ENCODE data around the gene IRF6.

IRF6 gene

DNA sequence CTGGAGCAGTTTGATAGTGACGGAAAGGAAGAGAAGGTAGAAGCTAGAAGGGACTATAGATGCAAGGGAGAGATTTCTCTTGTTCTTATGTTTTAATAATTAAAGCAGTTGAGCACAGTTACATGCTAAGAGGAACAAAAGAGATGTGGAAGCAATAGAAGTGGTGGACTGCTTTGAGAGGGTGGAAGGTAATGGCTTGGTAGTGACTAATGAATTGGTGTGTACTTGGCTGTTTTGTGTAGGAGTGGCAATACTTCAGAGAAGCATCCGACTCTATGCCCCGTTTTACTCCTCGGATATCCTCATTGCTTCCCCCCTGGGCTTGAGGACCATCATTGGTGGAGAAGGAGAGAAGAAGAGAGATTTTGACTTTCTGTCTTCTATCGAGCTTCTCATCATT is 34.7 kb upstream of the IRF6 start:
- DNase-seq (ENCODE audit: insufficient read length, low spot score), result no peak
- no peak for FAIRE-seq
- no peak for TF ChIP-seq POLR2AphosphoS5 (IDR thresholded peaks at IDR 0.05; ENCODE audit: low read depth, low read length)
- TF ChIP-seq POLR2A (IDR thresholded peaks at IDR 0.05; ENCODE audit: low read depth, low read length), result no peak
- no peak for TF ChIP-seq TAF1 (IDR thresholded peaks at IDR 0.05; ENCODE audit: low read depth, low read length)
- no peak for TF ChIP-seq PAX5 (IDR thresholded peaks at IDR 0.05; ENCODE audit: insufficient read depth, low read length, severe bottlenecking)

DNA sequence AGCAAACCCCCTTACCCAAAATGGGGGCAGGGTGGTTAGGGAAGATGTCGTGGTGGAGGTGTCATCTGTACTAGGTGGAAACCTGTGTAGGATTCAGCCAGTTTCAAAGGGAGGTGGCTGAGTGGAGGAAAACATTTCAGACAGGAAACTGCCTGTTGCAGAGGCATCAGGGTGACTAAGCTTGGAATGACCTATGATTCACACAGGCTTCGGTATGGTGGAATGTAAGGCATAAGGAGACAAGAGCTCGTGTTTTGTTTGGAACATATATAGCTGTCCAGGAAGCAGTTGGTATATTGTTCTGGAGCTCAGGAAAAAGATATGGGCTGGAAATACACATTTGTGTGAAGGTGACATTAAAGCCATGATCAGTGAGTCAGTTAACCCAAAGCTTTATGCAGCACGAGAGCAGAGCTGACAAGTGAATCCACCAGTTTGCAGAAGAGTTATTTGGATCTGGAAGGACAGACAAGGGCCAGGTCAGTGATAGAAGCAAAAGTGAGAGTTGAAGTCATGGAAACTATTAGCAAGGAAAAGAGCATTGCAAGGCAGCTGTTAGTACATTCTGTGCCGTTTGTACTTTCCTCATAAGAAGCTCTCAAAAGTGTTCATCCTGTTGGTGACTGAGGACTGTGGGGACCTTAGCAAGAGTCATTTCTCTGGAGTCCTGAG is 34.1 kb upstream of the IRF6 start:
- DNase-seq (ENCODE audit: insufficient read length, low spot score) (no peak), FAIRE-seq (no peak)
- TF ChIP-seq TAF1 (IDR thresholded peaks at IDR 0.05; ENCODE audit: low read depth, low read length), result no peak
- TF ChIP-seq POLR2A (IDR thresholded peaks at IDR 0.05; ENCODE audit: low read depth, low read length), result no peak

GRCh38 chr1:209838537-209838936 is 32.6 kb upstream of the IRF6 start:
- TF ChIP-seq PAX5 (IDR thresholded peaks at IDR 0.05; ENCODE audit: insufficient read depth, low read length, severe bottlenecking), result no peak
- TF ChIP-seq SPI1 (IDR thresholded peaks at IDR 0.05; ENCODE audit: low read depth, low read length), result no peak
- TF ChIP-seq POU2F2 (IDR thresholded peaks at IDR 0.05; ENCODE audit: low read depth, low read length), result no peak
- TF ChIP-seq POLR2AphosphoS5 (IDR thresholded peaks at IDR 0.05; ENCODE audit: low read depth, low read length), result no peak
- no peak for TF ChIP-seq POLR2A (IDR thresholded peaks at IDR 0.05; ENCODE audit: low read depth, low read length)
- DNase-seq (ENCODE audit: insufficient read length, low spot score) (no peak), FAIRE-seq (no peak)

DNA sequence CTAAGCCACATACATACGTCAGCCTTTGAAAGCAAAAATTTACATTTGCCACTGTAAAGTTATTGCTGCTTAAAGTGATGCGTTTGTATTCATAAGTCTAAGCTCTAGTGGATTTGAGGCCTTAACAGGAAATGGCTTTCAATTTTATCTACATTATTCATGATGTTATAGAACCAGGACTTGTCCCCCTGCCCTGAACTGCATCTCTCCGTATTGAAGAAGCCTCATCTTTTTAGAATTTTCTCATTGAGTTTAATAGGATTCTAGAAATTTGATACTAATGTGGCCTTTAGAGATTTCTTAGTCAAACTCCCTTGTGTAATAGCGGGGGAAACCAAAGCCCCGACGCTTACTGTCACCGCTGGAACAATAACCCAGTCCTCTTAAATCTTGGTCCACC is 31.7 kb upstream of the IRF6 start:
- FAIRE-seq (no peak), DNase-seq (ENCODE audit: insufficient read length, low spot score) (no peak)
- TF ChIP-seq TAF1 (IDR thresholded peaks at IDR 0.05; ENCODE audit: low read depth, low read length) (no peak), POU2F2 (IDR thresholded peaks at IDR 0.05; ENCODE audit: low read depth, low read length) (no peak), POLR2AphosphoS5 (IDR thresholded peaks at IDR 0.05; ENCODE audit: low read depth, low read length) (no peak), POLR2A (IDR thresholded peaks at IDR 0.05; ENCODE audit: low read depth, low read length) (no peak), PAX5 (IDR thresholded peaks at IDR 0.05; ENCODE audit: insufficient read depth, low read length, severe bottlenecking) (no peak), SPI1 (IDR thresholded peaks at IDR 0.05; ENCODE audit: low read depth, low read length) (no peak)

GRCh38 chr1:209835782-209836298 is 29.9 kb upstream of the IRF6 start:
- TF ChIP-seq POU2F2 (IDR thresholded peaks at IDR 0.05; ENCODE audit: low read depth, low read length) (no peak), POLR2A (IDR thresholded peaks at IDR 0.05; ENCODE audit: low read depth, low read length) (no peak), PAX5 (IDR thresholded peaks at IDR 0.05; ENCODE audit: insufficient read depth, low read length, severe bottlenecking) (no peak), POLR2AphosphoS5 (IDR thresholded peaks at IDR 0.05; ENCODE audit: low read depth, low read length) (no peak), TAF1 (IDR thresholded peaks at IDR 0.05; ENCODE audit: low read depth, low read length) (no peak), SPI1 (IDR thresholded peaks at IDR 0.05; ENCODE audit: low read depth, low read length) (no peak)
- FAIRE-seq, result no peak
- DNase-seq (ENCODE audit: insufficient read length, low spot score), result no peak

DNA sequence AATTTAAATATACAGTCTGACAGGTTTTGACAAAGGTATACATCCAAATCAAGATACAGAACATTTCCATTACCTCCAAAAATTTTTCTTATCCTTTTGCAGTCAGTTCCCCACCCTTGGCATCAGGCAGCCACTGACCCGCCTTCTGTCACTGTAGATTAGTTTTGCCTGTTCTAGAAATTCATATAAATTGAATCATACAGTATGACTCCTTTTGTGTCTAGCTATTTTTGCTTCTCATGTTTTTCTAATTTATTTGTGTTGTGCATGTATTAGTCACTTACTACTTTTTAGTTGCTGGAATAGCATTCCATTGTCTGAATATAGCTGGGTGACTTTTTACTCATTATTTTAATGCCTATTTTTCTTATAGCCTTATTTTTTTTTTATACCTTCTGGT is 25.7 kb upstream of the IRF6 start:
- TF ChIP-seq POLR2AphosphoS5 (IDR thresholded peaks at IDR 0.05; ENCODE audit: low read depth, low read length), result no peak
- no peak for TF ChIP-seq POU2F2 (IDR thresholded peaks at IDR 0.05; ENCODE audit: low read depth, low read length)
- TF ChIP-seq PAX5 (IDR thresholded peaks at IDR 0.05; ENCODE audit: insufficient read depth, low read length, severe bottlenecking), result no peak
- no peak for TF ChIP-seq SPI1 (IDR thresholded peaks at IDR 0.05; ENCODE audit: low read depth, low read length)
- no peak for TF ChIP-seq TAF1 (IDR thresholded peaks at IDR 0.05; ENCODE audit: low read depth, low read length)
- no peak for TF ChIP-seq POLR2A (IDR thresholded peaks at IDR 0.05; ENCODE audit: low read depth, low read length)
- FAIRE-seq, result no peak
- no peak for DNase-seq (ENCODE audit: insufficient read length, low spot score)

DNA sequence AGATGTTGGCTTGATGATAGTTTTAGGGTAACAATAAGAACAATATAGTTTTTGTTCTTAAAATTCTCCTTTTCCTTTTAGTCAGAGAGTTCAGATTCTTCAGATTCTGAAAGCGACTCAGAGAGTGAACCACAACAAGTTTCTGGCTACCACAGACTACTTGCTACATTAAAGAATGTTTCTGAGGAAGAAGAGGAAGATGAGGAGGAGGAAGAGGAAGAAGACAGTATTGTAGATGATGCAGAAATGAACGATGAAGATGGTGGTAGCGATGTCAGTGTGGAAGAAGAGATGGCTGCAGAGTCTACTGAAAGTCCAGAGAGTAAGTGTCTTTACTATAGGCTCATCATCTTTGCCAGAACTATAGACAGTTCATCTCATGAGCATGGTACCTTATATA is 24.8 kb upstream of the IRF6 start:
- TF ChIP-seq POLR2AphosphoS5 (IDR thresholded peaks at IDR 0.05; ENCODE audit: low read depth, low read length) (no peak), PAX5 (IDR thresholded peaks at IDR 0.05; ENCODE audit: insufficient read depth, low read length, severe bottlenecking) (no peak), TAF1 (IDR thresholded peaks at IDR 0.05; ENCODE audit: low read depth, low read length) (no peak), POU2F2 (IDR thresholded peaks at IDR 0.05; ENCODE audit: low read depth, low read length) (no peak), SPI1 (IDR thresholded peaks at IDR 0.05; ENCODE audit: low read depth, low read length) (no peak), POLR2A (IDR thresholded peaks at IDR 0.05; ENCODE audit: low read depth, low read length) (no peak)
- no peak for FAIRE-seq

DNA sequence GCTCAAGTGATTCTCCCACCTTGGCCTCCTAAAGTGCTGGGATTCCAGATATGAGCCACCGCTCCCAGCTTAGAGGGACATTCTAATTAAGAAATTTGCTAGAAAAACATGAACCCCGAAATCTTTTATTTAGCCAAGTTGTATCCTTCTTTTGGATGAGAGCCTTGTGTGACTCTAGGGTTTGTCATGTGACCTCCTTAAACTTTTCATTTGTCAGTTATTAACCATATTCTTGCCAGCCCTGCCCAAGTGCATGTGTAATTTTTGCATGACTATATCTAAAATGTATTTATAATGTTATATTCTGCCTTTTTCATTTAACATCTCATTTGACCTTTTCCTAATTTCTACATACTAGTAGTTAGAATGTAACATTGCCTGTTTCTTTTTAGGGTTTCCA is 23.8 kb upstream of the IRF6 start:
- FAIRE-seq, result no peak
- TF ChIP-seq POLR2AphosphoS5 (IDR thresholded peaks at IDR 0.05; ENCODE audit: low read depth, low read length) (no peak), PAX5 (IDR thresholded peaks at IDR 0.05; ENCODE audit: insufficient read depth, low read length, severe bottlenecking) (no peak), TAF1 (IDR thresholded peaks at IDR 0.05; ENCODE audit: low read depth, low read length) (no peak), SPI1 (IDR thresholded peaks at IDR 0.05; ENCODE audit: low read depth, low read length) (no peak), POU2F2 (IDR thresholded peaks at IDR 0.05; ENCODE audit: low read depth, low read length) (no peak), POLR2A (IDR thresholded peaks at IDR 0.05; ENCODE audit: low read depth, low read length) (no peak)
- no peak for DNase-seq (ENCODE audit: insufficient read length, low spot score)

More for the DNA sequence above, 24.8 kb upstream of the IRF6 start:
- no peak for DNase-seq (ENCODE audit: insufficient read length, low spot score)

GRCh38 chr1:209827384-209828262 is 21.7 kb upstream of the IRF6 start, which contains the start of gene UTP25:
Gene UTP25 (plus strand): TSS chr1:209827972. CDS start chr1:209828064, 92 bp downstream.
- TF ChIP-seq POLR2AphosphoS5 (IDR thresholded peaks at IDR 0.05; ENCODE audit: low read depth, low read length) (no peak), POU2F2 (IDR thresholded peaks at IDR 0.05; ENCODE audit: low read depth, low read length) (no peak), SPI1 (IDR thresholded peaks at IDR 0.05; ENCODE audit: low read depth, low read length) (peak; percentile 33; the same call in 1 of the 2 replicates), PAX5 (IDR thresholded peaks at IDR 0.05; ENCODE audit: insufficient read depth, low read length, severe bottlenecking) (no peak), POLR2A (IDR thresholded peaks at IDR 0.05; ENCODE audit: low read depth, low read length) (0 out of 2 replicates have a peak, but pooled peaks have one; percentile 20), TAF1 (IDR thresholded peaks at IDR 0.05; ENCODE audit: low read depth, low read length) (peak; percentile 57; the same call in 1 of the 2 replicates)
- DNase-seq (ENCODE audit: insufficient read length, low spot score) (peak; percentile 50), FAIRE-seq (peak; percentile 100)
